LoVo (cell line): ENCODE measurements around the gene SSC4D.
"Not testable (repeated sequence)": the region's sequence is repeated elsewhere in the genome, so short reads cannot be mapped to it uniquely, and the experiment has no call there.

ENCODE experiments used
- DNase-seq: peaks from one replicate; pipeline ENCODE4 v3.0.0-alpha.2; 2016; ENCODE audit warnings: low spot score

Gene SSC4D

GRCh38 chr7:76383089-76383944, 26.2 kb downstream of the SSC4D start:
- no peak for DNase-seq

- no peak for DNase-seq
Measured at GRCh38 chr7:76381814-76382213, 27.7 kb downstream of the SSC4D start.

- no peak for DNase-seq
Measured at GRCh38 chr7:76380623-76380966, 28.9 kb downstream of the SSC4D start.

- no peak for DNase-seq
Measured at GRCh38 chr7:76377186-76377918, 32.1 kb downstream of the SSC4D start.

GRCh38 chr7:76375251-76375650, 34.2 kb downstream of the SSC4D start:
- no peak for DNase-seq

GRCh38 chr7:76372984-76373833, 36.3 kb downstream of the SSC4D start:
- DNase-seq: no peak

- DNase-seq: no peak
Measured at GRCh38 chr7:76371396-76371795, 38.1 kb downstream of the SSC4D start.

GRCh38 chr7:76369018-76369417, 40.5 kb downstream of the SSC4D start:
- DNase-seq: no peak

GRCh38 chr7:76368190-76368589, 41.3 kb downstream of the SSC4D start:
- no peak for DNase-seq

GRCh38 chr7:76364198-76364584, 45.3 kb downstream of the SSC4D start:
- DNase-seq: no peak

- DNase-seq: not testable (repeated sequence)
Measured at GRCh38 chr7:76363754-76364153, 45.7 kb downstream of the SSC4D start.

- no peak for DNase-seq
Measured at GRCh38 chr7:76359978-76360638, 49.4 kb downstream of the SSC4D start.

- peak; percentile 100 for DNase-seq
Measured at GRCh38 chr7:76359111-76359977, 50.2 kb downstream of the SSC4D start.

GRCh38 chr7:76358481-76359110, 50.9 kb downstream of the SSC4D start, which contains the start of gene YWHAG:
YWHAG (minus strand) TSS chr7:76358991; CDS start chr7:76358808, 183 bp downstream.
- peak; percentile 95 for DNase-seq

- no peak for DNase-seq
Measured at GRCh38 chr7:76358011-76358480, 51.5 kb downstream of the SSC4D start.

- DNase-seq: no peak
Measured at GRCh38 chr7:76357475-76358010, 52.0 kb downstream of the SSC4D start.

- DNase-seq: no peak
Measured at GRCh38 chr7:76356823-76357222, 52.7 kb downstream of the SSC4D start.

- DNase-seq: no peak
Measured at GRCh38 chr7:76356115-76356514, 53.4 kb downstream of the SSC4D start.

- DNase-seq: no peak
Measured at GRCh38 chr7:76354981-76355730, 54.3 kb downstream of the SSC4D start.
